ENCODE measurements around the gene LIF.

GRCh38 chr22:30217698-30218560 is 28.6 kb downstream of the LIF start:
- TF ChIP-seq PBX3 (IDR thresholded peaks at IDR 0.05) (no peak), ESRRA (IDR thresholded peaks at IDR 0.05; ENCODE audit: borderline replicate concordance, low read length) (no peak), CTCF (IDR thresholded peaks at IDR 0.05) (no peak), JUN (IDR thresholded peaks at IDR 0.05) (no peak), POLR2A (IDR thresholded peaks at IDR 0.05; ENCODE audit: low read length) (no peak), CHD4 (IDR thresholded peaks at IDR 0.05; ENCODE audit: borderline replicate concordance) (no peak), EP300 (IDR thresholded peaks at IDR 0.05) (no peak), ZC3H11A (IDR thresholded peaks at IDR 0.05) (no peak), HOXA7 (CRISPR knock-in tag; IDR thresholded peaks at IDR 0.05) (no peak), ZNF302 (CRISPR knock-in tag; IDR thresholded peaks at IDR 0.05) (no peak), JUNB (IDR thresholded peaks at IDR 0.05) (no peak)

Measured in A549 (cell line).